Measurements from ENCODE around the gene RBM12. TPM values are rescaled to one million over a fixed set of nuclear protein-coding genes. Genes with fewer than 3 reads are reported as not detected.

The RBM12 gene
- total RNA-seq, 4 donors from 2014 or later: 9.8 to 23.7 (median 20.7) TPM

GRCh38 chr20:35635652-35636051, 29.0 kb downstream of the RBM12 start:
- TF ChIP-seq, protein P1, sequence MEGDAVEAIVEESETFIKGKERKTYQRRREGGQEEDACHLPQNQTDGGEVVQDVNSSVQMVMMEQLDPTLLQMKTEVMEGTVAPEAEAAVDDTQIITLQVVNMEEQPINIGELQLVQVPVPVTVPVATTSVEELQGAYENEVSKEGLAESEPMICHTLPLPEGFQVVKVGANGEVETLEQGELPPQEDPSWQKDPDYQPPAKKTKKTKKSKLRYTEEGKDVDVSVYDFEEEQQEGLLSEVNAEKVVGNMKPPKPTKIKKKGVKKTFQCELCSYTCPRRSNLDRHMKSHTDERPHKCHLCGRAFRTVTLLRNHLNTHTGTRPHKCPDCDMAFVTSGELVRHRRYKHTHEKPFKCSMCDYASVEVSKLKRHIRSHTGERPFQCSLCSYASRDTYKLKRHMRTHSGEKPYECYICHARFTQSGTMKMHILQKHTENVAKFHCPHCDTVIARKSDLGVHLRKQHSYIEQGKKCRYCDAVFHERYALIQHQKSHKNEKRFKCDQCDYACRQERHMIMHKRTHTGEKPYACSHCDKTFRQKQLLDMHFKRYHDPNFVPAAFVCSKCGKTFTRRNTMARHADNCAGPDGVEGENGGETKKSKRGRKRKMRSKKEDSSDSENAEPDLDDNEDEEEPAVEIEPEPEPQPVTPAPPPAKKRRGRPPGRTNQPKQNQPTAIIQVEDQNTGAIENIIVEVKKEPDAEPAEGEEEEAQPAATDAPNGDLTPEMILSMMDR (IDR thresholded peaks at IDR 0.05 in 4 of 5, conservative IDR thresholded peaks at IDR 0.05 in 1 of 5): no peak
- TF ChIP-seq POLR2A (IDR thresholded peaks at IDR 0.05): no peak

DNA sequence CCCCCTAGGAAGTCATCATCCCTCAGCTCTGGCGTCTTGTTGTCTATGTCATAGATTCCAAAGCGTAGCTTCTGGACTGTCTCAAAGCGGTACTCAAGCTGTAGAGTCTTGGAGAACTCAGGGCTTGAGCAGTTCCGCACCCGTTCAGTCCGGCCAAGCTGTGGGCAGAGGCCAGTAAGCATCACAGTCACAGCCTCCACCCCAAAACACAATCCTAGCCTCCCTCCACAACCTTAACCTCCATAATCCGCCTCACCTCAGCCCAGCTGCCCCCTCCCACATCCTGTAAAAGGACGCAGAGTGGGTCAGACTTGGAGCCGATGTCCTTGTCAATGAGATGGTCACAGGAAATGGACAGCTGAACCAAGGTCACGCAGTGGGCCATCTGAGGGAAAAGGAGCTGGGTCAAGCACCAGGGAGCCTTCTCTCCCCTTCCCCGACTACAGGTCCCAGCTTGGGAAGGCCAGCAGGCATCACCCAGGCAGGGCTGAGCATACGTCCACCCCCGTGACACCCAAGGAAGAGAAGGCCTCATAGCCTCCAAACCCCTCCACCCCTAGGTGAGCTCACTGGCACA, 32.1 kb downstream of the RBM12 start:
- peaks cover 17 to 25% of the 10 kb centered on the region in 2 donors for H3K4me1 ChIP-seq
- peaks cover 0 to 49% of the 10 kb centered on the region in 2 donors for H3K36me3 ChIP-seq
- ATAC-seq: no peak
- in situ Hi-C loops (cut with MboI; ENCODE audit: low sequenced_read_pairs in 4 of 4): no loop called here
- intact Hi-C loops (cut with DNase I; ENCODE audit: low total_unique reads): no loop called here
- no peak overlapping the region for H3K4me3 ChIP-seq
- H3K27me3 ChIP-seq: no peaks in the 10 kb centered on the region
- DNase-seq: no peak
- TF ChIP-seq, protein P1 (IDR thresholded peaks at IDR 0.05 in 4 of 5, conservative IDR thresholded peaks at IDR 0.05 in 1 of 5): no peak
- no peak for TF ChIP-seq POLR2A (IDR thresholded peaks at IDR 0.05)
- no peak overlapping the region for H3K27ac ChIP-seq
- H3K9me3 ChIP-seq: no peaks in the 10 kb centered on the region

More at GRCh38 chr20:35635652-35636051, 29.0 kb downstream of the RBM12 start:
- in situ Hi-C loops (cut with MboI; ENCODE audit: low sequenced_read_pairs in 4 of 4): no loop called here
- Histone ChIP-seq H3K4me1 (peaks cover 31 to 35% of the 10 kb centered on the region in 2 donors), H3K36me3 (peaks cover 0 to 20% of the 10 kb centered on the region in 2 donors), H3K27me3 (no peaks in the 10 kb centered on the region), H3K9me3 (no peaks in the 10 kb centered on the region), H3K27ac (no peak overlapping the region), H3K4me3 (no peak overlapping the region)
- intact Hi-C loops (cut with DNase I; ENCODE audit: low total_unique reads): no loop called here
- no peak for ATAC-seq
- no peak for DNase-seq

GRCh38 chr20:35630636-35631035, 34.1 kb downstream of the RBM12 start:
- Histone ChIP-seq H3K27me3 (no peaks in the 10 kb centered on the region), H3K36me3 (peaks cover 3 to 69% of the 10 kb centered on the region in 2 donors), H3K27ac (no peak overlapping the region), H3K9me3 (no peaks in the 10 kb centered on the region), H3K4me3 (no peak overlapping the region), H3K4me1 (peaks cover under 1 to 6% of the 10 kb centered on the region in 2 donors)
- intact Hi-C loops (cut with DNase I; ENCODE audit: low total_unique reads): no loop called here
- no peak for ATAC-seq
- TF ChIP-seq, protein P1 (IDR thresholded peaks at IDR 0.05 in 4 of 5, conservative IDR thresholded peaks at IDR 0.05 in 1 of 5): no peak
- TF ChIP-seq POLR2A (IDR thresholded peaks at IDR 0.05): no peak
- in situ Hi-C loops (cut with MboI; ENCODE audit: low sequenced_read_pairs in 4 of 4): no loop called here
- DNase-seq: no peak

- TF ChIP-seq, protein P1 (IDR thresholded peaks at IDR 0.05 in 4 of 5, conservative IDR thresholded peaks at IDR 0.05 in 1 of 5): no peak
- TF ChIP-seq POLR2A (IDR thresholded peaks at IDR 0.05): no peak
- Histone ChIP-seq H3K9me3 (no peaks in the 10 kb centered on the region), H3K4me3 (no peak overlapping the region), H3K27ac (peak overlapping the region in 2 of 4 donors; percentile 4 to 28), H3K36me3 (peaks cover 4 to 80% of the 10 kb centered on the region in 2 donors), H3K4me1 (no peaks in the 10 kb centered on the region), H3K27me3 (no peaks in the 10 kb centered on the region)
- in situ Hi-C loops (cut with MboI; ENCODE audit: low sequenced_read_pairs in 4 of 4): no loop called here
- DNase-seq (no peak), ATAC-seq (peak in 1 of 2 donors; percentile 63)
- intact Hi-C loops (cut with DNase I; ENCODE audit: low total_unique reads): no loop called here
These were observed 35.1 kb downstream of the RBM12 start for GRCh38 chr20:35629427-35630145.

Data from gastrocnemius medialis (tissue), 4 donors.